ENCODE measurements around the gene TPM2.

Gene TPM2

DNA sequence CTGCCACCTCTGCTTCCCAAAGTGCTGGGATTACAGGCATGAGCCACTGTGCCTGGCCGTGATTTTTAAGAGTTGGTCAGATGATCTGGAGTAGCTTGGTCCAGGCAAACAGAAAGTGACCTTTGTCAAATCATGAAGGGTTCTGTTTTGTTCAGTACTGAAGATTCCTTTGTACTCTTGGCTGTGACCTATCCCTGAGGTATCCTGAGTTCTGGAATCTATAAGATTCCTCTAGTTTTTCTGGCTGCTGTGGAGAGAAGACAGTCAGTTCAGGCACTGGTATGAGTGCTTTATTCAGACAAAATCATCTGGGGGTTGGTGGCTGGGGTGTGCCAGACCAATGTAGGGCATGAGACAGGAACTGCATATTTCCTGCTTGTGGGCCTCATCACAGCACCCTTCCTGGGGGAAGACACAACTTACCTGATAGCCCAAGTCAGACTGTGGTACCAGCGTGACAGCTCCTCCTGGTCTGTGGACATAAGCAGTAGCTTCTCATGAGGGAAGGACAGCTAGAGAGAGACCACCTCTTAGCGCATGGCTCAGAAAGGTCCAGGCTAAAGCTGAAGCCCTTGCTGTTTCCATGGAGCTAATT, 27.9 kb downstream of the TPM2 start:
- no peak overlapping the region for H3K4me3 ChIP-seq (ENCODE audit: low read depth, low read length)
- TF ChIP-seq, protein P1, sequence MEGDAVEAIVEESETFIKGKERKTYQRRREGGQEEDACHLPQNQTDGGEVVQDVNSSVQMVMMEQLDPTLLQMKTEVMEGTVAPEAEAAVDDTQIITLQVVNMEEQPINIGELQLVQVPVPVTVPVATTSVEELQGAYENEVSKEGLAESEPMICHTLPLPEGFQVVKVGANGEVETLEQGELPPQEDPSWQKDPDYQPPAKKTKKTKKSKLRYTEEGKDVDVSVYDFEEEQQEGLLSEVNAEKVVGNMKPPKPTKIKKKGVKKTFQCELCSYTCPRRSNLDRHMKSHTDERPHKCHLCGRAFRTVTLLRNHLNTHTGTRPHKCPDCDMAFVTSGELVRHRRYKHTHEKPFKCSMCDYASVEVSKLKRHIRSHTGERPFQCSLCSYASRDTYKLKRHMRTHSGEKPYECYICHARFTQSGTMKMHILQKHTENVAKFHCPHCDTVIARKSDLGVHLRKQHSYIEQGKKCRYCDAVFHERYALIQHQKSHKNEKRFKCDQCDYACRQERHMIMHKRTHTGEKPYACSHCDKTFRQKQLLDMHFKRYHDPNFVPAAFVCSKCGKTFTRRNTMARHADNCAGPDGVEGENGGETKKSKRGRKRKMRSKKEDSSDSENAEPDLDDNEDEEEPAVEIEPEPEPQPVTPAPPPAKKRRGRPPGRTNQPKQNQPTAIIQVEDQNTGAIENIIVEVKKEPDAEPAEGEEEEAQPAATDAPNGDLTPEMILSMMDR (IDR thresholded peaks at IDR 0.05; ENCODE audit: low read depth, low read length, missing control alignments), result no peak
- DNase-seq (ENCODE audit: low read depth), result no peak

DNA sequence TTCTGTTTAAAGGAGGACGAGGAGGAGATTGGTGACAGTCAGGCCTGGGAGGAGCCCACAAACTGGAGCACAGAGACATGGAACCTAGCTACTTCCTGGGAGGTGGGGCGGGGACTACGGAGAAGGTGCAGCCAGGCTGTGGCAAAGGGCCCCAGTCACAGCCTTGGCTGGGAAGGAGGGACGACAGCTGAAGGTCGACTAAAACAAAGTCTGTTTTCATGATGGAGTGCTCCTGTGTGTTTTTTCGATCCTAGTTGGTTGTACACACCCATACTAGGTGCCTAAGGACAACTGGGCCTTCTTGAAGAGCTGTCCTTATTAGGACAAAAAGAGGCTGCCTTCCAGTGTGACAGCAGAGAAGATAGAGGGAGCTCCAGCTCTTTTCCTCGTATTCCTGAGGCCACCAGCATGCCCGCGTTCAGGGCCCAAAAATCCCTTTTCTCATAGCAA, 28.7 kb downstream of the TPM2 start:
- H3K4me3 ChIP-seq (ENCODE audit: low read depth, low read length), result no peak overlapping the region

DNA sequence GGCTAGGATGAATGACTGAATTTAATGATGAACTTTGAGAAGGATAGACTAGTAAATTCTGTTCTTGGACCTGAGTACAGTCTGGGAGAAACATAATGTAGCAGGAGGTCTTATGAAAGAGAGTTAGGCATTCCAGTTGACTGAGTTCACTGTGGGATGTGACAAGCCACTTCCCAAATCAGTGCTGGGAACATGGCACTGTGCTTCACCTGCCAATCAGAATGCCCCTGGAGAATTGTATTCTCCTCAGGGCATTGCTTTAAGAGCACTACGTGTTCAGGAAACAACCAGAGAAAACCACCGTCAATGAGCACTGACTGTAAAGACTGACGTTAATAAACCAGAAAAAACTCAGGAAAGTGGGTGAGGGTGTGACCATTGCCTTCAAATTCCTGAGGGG, 30.4 kb downstream of the TPM2 start:
- H3K4me3 ChIP-seq (ENCODE audit: low read depth, low read length), result peak overlapping the region; percentile 83
- no peak for DNase-seq (ENCODE audit: low read depth)
- TF ChIP-seq, protein P1 (IDR thresholded peaks at IDR 0.05; ENCODE audit: low read depth, low read length, missing control alignments), result no peak

More for the DNA sequence above, 28.7 kb downstream of the TPM2 start:
- TF ChIP-seq, protein P1 (IDR thresholded peaks at IDR 0.05; ENCODE audit: low read depth, low read length, missing control alignments), result no peak
- no peak for DNase-seq (ENCODE audit: low read depth)

DNA sequence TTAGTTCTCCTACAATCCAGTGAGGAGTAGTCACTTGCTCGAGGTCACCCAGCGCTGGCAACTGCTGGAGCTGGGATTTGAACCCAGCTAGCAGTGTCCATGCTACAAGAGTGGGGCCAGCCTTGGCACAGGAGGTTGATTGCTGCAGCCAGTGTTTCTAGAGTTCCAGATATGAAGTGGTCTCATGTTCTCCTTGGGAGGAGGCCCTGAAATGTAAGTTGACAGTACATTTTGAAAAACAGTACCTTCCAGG, 30.8 kb downstream of the TPM2 start:
- DNase-seq (ENCODE audit: low read depth), result no peak
- TF ChIP-seq, protein P1 (IDR thresholded peaks at IDR 0.05; ENCODE audit: low read depth, low read length, missing control alignments), result no peak

DNA sequence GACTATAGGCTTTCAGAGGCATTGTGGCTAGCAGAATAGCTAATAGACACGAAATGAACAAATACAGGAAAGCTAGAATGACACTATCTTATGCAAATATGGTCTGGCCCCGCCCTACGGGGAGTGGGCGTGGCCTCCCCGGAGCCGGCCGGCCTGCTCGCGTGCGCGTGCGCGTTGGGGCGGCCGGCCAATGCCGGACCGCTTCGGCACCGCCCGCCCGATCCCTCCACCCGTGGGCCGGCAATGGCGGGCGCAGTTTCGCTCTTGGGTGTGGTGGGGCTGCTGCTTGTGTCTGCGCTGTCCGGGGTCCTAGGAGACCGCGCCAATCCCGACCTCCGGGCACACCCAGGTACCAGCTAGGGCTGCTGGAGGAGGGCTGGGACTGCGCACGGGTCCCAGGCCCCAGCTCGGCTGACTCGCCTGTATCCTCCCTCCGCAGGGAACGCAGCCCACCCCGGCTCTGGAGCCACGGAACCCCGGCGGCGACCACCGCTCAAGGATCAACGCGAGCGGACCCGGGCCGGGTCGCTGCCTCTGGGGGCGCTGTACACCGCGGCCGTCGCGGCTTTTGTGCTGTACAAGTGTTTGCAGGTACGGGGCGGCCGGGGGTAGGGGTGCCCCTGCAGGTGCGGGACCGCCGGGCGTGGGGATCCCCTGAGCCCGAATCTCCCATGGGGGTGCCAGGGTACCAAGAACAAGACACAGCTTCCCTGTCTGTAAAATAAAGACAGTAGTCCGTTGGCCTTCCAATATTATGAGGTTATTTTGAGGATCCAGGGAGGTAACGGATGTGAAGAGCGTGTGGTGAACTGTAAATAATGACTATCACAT, 31.4 kb downstream of the TPM2 start, which contains the start of gene CCDC107:
Gene CCDC107, plus strand, starts transcription at position 156 of the 831 bp plus-strand sequence. Its CDS starts 88 bp downstream, at position 244.
- no peak for DNase-seq (ENCODE audit: low read depth)
- peak within 1 kb of the TSS; percentile 83 for H3K4me3 ChIP-seq (ENCODE audit: low read depth, low read length)
- TF ChIP-seq, protein P1 (IDR thresholded peaks at IDR 0.05; ENCODE audit: low read depth, low read length, missing control alignments), result peak; percentile 67

More for the DNA sequence above, 30.8 kb downstream of the TPM2 start:
- peak overlapping the region; percentile 83 for H3K4me3 ChIP-seq (ENCODE audit: low read depth, low read length)

- TF ChIP-seq, protein P1 (IDR thresholded peaks at IDR 0.05; ENCODE audit: low read depth, low read length, missing control alignments), result peak; percentile 21
- peak within 1 kb of the TSS; percentile 83 for H3K4me3 ChIP-seq (ENCODE audit: low read depth, low read length)
- peak; percentile 98 for DNase-seq (ENCODE audit: low read depth)
Observed at GRCh38 chr9:35657546-35658136, 32.1 kb downstream of the TPM2 start, which contains the start of gene RMRP. RMRP (minus strand) TSS chr9:35658019.
